Measurements from ENCODE around the gene TOP3B. TPM values are rescaled to one million over a fixed set of nuclear protein-coding genes. Genes with fewer than 3 reads are reported as not detected.

TOP3B gene
- polyA plus RNA-seq, 1 experiment = 12.8 TPM

DNA sequence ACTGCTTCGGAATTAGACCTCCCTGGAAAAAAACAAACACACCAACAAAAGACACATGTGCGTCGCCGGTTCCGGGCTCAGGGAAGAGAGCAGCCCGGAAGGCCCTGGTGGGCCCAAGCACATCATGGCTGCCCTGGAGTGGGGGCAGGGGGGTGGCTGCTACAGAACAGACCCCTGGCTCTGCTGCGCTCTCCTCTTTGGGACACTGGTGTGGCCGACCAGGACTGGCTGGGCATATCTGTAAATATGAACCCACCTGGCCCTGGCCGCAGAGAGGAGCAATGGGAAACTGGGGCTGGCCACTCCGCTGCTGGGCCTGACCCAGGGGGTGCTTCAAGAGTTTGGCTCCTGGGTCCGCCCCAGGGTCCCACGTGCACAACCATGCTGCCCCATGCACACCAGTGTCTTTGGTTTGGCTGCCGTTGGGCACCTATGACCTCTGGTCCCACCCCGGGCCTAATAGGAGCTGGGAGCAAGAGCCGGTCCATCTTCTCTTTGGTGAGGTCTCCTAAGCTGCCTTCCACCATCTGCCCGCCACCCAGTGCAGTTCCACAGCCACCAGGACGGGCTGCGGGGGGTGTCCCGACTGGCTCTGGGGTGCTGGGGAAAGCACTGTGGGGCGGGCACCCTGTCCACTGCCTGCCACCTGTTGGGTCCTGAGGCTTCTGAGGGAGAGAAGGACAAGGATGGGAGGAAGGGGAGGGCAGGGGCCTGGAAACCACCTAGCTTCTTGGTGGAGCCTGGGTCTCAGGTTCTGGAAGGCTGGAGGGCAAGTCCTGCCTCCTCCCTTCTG, 60.0 kb downstream of the TOP3B start:
- POLR2A ChIA-PET = no interaction called here
- CTCF ChIA-PET = interaction anchor here (1.3 to 7.2 kb wide), 2 partner anchors 15 to 30 kb away, joined by 4 to 44 read pairs; partner anchors contain the start of gene PPM1F
- peaks cover 7% of the 10 kb centered on the region for H3K36me3 ChIP-seq (ENCODE audit: control insufficient read depth, insufficient read depth, low read length)
- no peak for DNase-seq (ENCODE audit: low read depth)
- TF ChIP-seq, protein P1, sequence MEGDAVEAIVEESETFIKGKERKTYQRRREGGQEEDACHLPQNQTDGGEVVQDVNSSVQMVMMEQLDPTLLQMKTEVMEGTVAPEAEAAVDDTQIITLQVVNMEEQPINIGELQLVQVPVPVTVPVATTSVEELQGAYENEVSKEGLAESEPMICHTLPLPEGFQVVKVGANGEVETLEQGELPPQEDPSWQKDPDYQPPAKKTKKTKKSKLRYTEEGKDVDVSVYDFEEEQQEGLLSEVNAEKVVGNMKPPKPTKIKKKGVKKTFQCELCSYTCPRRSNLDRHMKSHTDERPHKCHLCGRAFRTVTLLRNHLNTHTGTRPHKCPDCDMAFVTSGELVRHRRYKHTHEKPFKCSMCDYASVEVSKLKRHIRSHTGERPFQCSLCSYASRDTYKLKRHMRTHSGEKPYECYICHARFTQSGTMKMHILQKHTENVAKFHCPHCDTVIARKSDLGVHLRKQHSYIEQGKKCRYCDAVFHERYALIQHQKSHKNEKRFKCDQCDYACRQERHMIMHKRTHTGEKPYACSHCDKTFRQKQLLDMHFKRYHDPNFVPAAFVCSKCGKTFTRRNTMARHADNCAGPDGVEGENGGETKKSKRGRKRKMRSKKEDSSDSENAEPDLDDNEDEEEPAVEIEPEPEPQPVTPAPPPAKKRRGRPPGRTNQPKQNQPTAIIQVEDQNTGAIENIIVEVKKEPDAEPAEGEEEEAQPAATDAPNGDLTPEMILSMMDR (IDR thresholded peaks at IDR 0.05; ENCODE audit: insufficient read depth, low read depth, low read length) = no peak
- H3K4me3 ChIP-seq (ENCODE audit: low read depth, low read length) = no peak overlapping the region
- no peaks in the 10 kb centered on the region for H3K27me3 ChIP-seq (ENCODE audit: control insufficient read depth, insufficient read depth, low read length)

DNA sequence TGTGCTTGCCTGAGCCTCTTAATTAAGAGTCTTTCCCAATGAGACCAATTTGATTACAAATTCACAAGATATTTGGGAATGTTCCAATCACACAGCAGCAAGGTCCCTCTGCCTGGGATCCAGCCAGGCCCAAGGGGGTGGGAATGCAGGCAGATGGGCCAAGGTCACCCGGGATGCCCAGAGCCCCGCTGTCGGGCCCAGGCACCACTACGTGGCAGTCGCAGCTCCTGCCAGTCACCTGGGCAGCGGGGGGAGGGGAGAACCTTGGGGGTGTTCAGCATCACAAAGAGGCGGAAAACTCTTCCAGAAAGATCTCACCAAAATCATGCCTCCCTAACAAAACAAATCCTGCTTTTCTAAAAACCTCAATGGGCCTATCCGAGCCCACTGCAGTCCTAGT, 60.9 kb downstream of the TOP3B start:
- Histone ChIP-seq H3K36me3 (ENCODE audit: control insufficient read depth, insufficient read depth, low read length) (peaks cover 5% of the 10 kb centered on the region), H3K27me3 (ENCODE audit: control insufficient read depth, insufficient read depth, low read length) (no peaks in the 10 kb centered on the region), H3K4me3 (ENCODE audit: low read depth, low read length) (no peak overlapping the region)
- CTCF ChIA-PET = interaction anchor here (1.3 to 7.2 kb wide), 2 partner anchors 16 to 31 kb away, joined by 4 to 44 read pairs; partner anchors contain the start of gene PPM1F
- TF ChIP-seq, protein P1 (IDR thresholded peaks at IDR 0.05; ENCODE audit: insufficient read depth, low read depth, low read length) = no peak
- no peak for DNase-seq (ENCODE audit: low read depth)
- POLR2A ChIA-PET = no interaction called here

DNA sequence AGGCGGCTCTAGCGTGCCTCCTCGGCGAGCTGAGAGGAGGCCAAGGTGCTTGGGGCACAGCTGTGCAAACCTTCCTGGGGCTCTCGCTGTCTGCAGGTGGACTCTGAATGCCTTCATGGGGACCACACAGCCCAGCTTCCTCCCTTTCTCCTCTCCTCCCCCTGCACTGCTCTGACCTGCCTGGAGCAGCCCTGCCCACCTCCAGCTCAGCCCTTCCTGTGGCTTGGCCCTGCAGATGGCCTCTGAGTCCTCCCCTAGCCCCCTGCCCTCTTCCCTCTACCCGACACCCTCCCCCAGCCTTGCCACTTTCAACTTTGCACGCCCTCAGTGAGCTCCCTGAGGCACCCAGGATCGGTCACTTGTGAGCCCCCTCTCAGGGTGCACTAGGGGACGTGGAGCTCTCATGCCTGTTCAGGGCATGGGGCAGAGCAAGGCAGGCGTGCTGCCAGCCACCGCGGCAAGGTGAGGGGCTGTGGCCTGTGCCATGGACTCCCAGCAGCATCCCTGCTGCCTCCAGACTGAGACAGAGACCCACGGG, 61.3 kb downstream of the TOP3B start:
- no peak for DNase-seq (ENCODE audit: low read depth)
- ChIA-PET POLR2A (no interaction called here), CTCF (interaction anchor here (1.2 to 7.2 kb wide), 3 partner anchors 13 to 32 kb away, joined by 4 to 44 read pairs (median 4); partner anchors contain the start of gene PPM1F)
- TF ChIP-seq, protein P1 (IDR thresholded peaks at IDR 0.05; ENCODE audit: insufficient read depth, low read depth, low read length) = no peak
- Histone ChIP-seq H3K4me3 (ENCODE audit: low read depth, low read length) (no peak overlapping the region), H3K36me3 (ENCODE audit: control insufficient read depth, insufficient read depth, low read length) (peaks cover 5% of the 10 kb centered on the region), H3K27me3 (ENCODE audit: control insufficient read depth, insufficient read depth, low read length) (no peaks in the 10 kb centered on the region)

DNA sequence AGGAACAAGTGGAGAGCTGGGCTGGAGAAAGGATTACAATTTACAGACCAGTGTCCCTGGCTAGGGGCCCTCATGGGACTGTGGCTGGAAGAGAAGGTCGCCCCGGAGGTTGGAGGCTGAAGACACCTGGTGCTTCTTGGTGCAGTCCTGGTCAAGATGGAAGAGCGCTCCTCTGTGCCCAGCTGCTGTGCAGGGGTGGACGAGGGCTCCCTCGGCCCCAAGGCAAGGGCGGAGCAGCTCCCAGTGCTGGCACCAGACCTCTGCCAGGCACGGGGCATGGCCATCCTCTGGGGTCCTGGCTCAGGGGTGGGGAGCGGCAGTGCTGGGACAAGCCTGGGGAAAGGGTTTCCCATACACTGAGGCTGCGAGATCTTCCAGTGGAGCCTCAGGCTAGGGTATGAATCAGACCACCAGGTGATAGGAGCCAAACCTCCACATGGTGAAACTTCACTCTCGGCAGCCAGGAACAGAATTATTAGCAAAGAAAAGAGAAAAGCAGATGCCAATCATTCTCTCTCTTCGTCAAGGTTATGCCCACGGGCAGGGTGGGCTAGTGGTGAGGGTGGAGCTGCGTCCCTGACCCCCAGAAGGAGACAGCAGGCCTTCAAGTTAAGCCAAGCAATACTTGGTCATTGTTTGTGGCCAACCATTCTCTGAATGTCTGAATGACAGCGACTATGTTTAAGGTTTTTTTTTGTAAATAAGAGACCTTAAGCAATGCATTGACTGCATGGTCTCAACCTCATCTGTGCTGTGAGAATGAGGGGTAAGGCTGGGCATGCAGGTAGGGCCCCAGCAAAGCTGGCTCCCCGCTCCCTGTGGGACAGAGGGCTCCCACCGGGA, 62.0 kb downstream of the TOP3B start:
- H3K27me3 ChIP-seq (ENCODE audit: control insufficient read depth, insufficient read depth, low read length) = no peaks in the 10 kb centered on the region
- ChIA-PET CTCF (interaction anchor here (1.2 to 7.2 kb wide), 4 partner anchors 12 to 32 kb away, joined by 4 to 44 read pairs (median 8); partner anchors contain the start of gene PPM1F), POLR2A (no interaction called here)
- TF ChIP-seq, protein P1 (IDR thresholded peaks at IDR 0.05; ENCODE audit: insufficient read depth, low read depth, low read length) = no peak
- no peak for DNase-seq (ENCODE audit: low read depth)
- H3K4me3 ChIP-seq (ENCODE audit: low read depth, low read length) = no peak overlapping the region
- peaks cover 5% of the 10 kb centered on the region for H3K36me3 ChIP-seq (ENCODE audit: control insufficient read depth, insufficient read depth, low read length)

Measured in BJ (cell line).